ENCODE results near the gene TRDN.
"Not testable (repeated sequence)": the region's sequence is repeated elsewhere in the genome, so short reads cannot be mapped to it uniquely, and the experiment has no call there.

Gene TRDN

DNA sequence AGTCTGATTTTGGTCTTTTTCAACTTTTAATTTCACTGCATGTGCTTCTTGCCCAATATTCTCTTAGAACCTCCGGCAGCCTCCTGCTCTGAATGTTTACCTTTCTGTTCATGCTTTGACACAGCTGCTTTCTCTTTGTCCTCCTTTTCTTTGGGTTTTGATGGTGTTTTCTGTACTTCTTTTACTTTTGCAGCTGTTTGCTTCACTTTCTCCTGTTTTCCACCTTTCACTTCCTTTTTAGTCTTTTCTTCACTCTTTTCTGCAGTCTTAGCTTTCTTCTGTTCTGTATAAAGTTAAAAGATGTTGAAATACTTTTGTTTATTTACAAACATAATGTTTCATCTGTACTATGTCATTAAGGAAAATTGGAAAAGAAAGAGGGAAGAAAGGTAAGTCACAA lies 133.1 kb downstream of the TRDN start:
- Histone ChIP-seq H3K27ac (no peak overlapping the region), H3K4me3 (no peak overlapping the region), H3K9ac (ENCODE audit: insufficient read length) (no peak overlapping the region), H3K9me3 (ENCODE audit: low read depth, low read length) (no peaks in the 10 kb centered on the region), H3K36me3 (ENCODE audit: insufficient read depth, low read length) (no peaks in the 10 kb centered on the region)
- TF ChIP-seq FOXP2 (optimal IDR thresholded peaks at IDR 0.05; ENCODE audit: control extremely low read depth, extremely low read length, insufficient read depth) (no peak), POLR2AphosphoS5 (IDR thresholded peaks at IDR 0.05; ENCODE audit: borderline replicate concordance, low read depth, low read length) (no peak), EZH2 (IDR thresholded peaks at IDR 0.05) (no peak)
- DNase-seq (ENCODE audit: low read depth, low spot score): no peak

- TF ChIP-seq FOXP2 (optimal IDR thresholded peaks at IDR 0.05; ENCODE audit: control extremely low read depth, extremely low read length, insufficient read depth) (no peak), EZH2 (IDR thresholded peaks at IDR 0.05) (no peak), POLR2AphosphoS5 (IDR thresholded peaks at IDR 0.05; ENCODE audit: borderline replicate concordance, low read depth, low read length) (no peak)
- DNase-seq (ENCODE audit: low read depth, low spot score): no peak
- H3K9me3 ChIP-seq (ENCODE audit: low read depth, low read length): peaks cover 3% of the 10 kb centered on the region; the same call in 1 of the 2 replicates
- no peak overlapping the region for H3K9ac ChIP-seq (ENCODE audit: insufficient read length)
- H3K36me3 ChIP-seq (ENCODE audit: insufficient read depth, low read length): no peaks in the 10 kb centered on the region
- no peak overlapping the region for H3K27ac ChIP-seq
- no peak overlapping the region for H3K4me3 ChIP-seq
These were observed 139.7 kb downstream of the TRDN start for GRCh38 chr6:123497025-123497424.

- TF ChIP-seq POLR2AphosphoS5 (IDR thresholded peaks at IDR 0.05; ENCODE audit: borderline replicate concordance, low read depth, low read length): no peak
- TF ChIP-seq FOXP2 (optimal IDR thresholded peaks at IDR 0.05; ENCODE audit: control extremely low read depth, extremely low read length, insufficient read depth): no peak
- TF ChIP-seq EZH2 (IDR thresholded peaks at IDR 0.05): no peak
- DNase-seq (ENCODE audit: low read depth, low spot score): no peak
- Histone ChIP-seq H3K9me3 (ENCODE audit: low read depth, low read length) (peaks cover 3% of the 10 kb centered on the region; the same call in 1 of the 2 replicates), H3K9ac (ENCODE audit: insufficient read length) (no peak overlapping the region), H3K4me3 (no peak overlapping the region), H3K27ac (no peak overlapping the region), H3K36me3 (ENCODE audit: insufficient read depth, low read length) (no peaks in the 10 kb centered on the region)
These were observed 147.2 kb downstream of the TRDN start for GRCh38 chr6:123489589-123489988.

DNA sequence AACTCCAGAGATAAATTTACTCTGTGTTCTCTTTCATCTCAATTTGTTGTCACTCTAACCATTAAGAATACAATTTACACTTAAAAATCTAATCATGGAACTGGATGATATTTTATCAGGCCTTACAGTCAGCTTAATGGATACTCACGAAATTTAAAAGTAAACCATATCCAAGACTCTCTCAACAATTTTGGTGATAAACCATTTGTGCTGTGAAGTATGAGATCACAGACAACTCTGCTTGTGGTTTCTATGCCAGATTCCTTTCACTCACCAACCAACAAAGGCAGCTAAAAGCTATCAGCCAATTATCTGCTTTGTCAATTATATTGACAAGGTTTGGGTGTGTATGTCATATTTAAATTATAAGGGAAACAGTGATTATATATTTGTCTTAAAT lies 155.8 kb downstream of the TRDN start:
- TF ChIP-seq FOXP2 (optimal IDR thresholded peaks at IDR 0.05; ENCODE audit: control extremely low read depth, extremely low read length, insufficient read depth) (no peak), EZH2 (IDR thresholded peaks at IDR 0.05) (no peak), POLR2AphosphoS5 (IDR thresholded peaks at IDR 0.05; ENCODE audit: borderline replicate concordance, low read depth, low read length) (no peak)
- H3K4me3 ChIP-seq: no peak overlapping the region
- no peaks in the 10 kb centered on the region for H3K36me3 ChIP-seq (ENCODE audit: insufficient read depth, low read length)
- no peak overlapping the region for H3K27ac ChIP-seq
- no peak overlapping the region for H3K9ac ChIP-seq (ENCODE audit: insufficient read length)
- H3K9me3 ChIP-seq (ENCODE audit: low read depth, low read length): no peaks in the 10 kb centered on the region
- DNase-seq (ENCODE audit: low read depth, low spot score): no peak

DNA sequence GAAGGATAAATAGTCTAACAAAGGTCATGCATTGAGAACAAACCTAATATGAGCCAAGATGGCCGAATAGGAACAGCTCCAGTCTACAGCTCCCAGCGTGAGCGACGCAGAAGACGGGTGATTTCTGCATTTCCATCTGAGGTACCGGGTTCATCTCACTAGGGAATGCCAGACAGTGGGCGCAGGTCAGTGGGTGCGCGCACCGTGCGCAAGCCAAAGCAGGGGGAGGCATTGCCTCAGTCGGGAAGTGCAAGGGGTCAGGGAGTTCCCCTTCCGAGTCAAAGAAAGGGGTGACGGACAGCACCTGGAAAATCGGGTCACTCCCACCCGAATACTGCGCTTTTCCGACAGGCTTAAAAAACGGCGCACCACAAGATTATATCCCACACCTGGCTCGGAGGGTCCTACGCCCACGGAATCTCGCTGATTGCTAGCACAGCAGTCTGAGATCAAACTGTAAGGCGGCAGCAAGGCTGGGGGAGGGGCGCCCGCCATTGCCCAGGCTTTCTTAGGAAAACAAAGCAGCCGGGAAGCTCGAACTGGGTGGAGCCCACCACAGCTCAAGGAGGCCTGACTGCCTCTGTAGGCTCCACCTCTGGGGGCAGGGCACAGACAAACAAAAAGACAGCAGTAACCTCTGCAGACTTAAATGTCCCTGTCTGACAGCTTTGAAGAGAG lies 164.6 kb downstream of the TRDN start:
- not testable (repeated sequence) for H3K27ac ChIP-seq; H3K4me3 ChIP-seq; DNase-seq (ENCODE audit: low read depth, low spot score); H3K36me3 ChIP-seq (ENCODE audit: insufficient read depth, low read length); H3K9me3 ChIP-seq (ENCODE audit: low read depth, low read length); H3K9ac ChIP-seq (ENCODE audit: insufficient read length)

GRCh38 chr6:123467392-123467791 lies 169.4 kb downstream of the TRDN start:
- TF ChIP-seq POLR2AphosphoS5 (IDR thresholded peaks at IDR 0.05; ENCODE audit: borderline replicate concordance, low read depth, low read length): no peak
- no peak for TF ChIP-seq FOXP2 (optimal IDR thresholded peaks at IDR 0.05; ENCODE audit: control extremely low read depth, extremely low read length, insufficient read depth)
- no peak for TF ChIP-seq EZH2 (IDR thresholded peaks at IDR 0.05)

GRCh38 chr6:123462152-123462551 lies 174.6 kb downstream of the TRDN start:
- no peak overlapping the region for H3K4me3 ChIP-seq
- no peak for TF ChIP-seq FOXP2 (optimal IDR thresholded peaks at IDR 0.05; ENCODE audit: control extremely low read depth, extremely low read length, insufficient read depth)
- TF ChIP-seq POLR2AphosphoS5 (IDR thresholded peaks at IDR 0.05; ENCODE audit: borderline replicate concordance, low read depth, low read length): no peak
- TF ChIP-seq EZH2 (IDR thresholded peaks at IDR 0.05): no peak
- no peaks in the 10 kb centered on the region for H3K9me3 ChIP-seq (ENCODE audit: low read depth, low read length)
- no peak overlapping the region for H3K27ac ChIP-seq
- H3K36me3 ChIP-seq (ENCODE audit: insufficient read depth, low read length): no peaks in the 10 kb centered on the region
- H3K9ac ChIP-seq (ENCODE audit: insufficient read length): no peak overlapping the region
- DNase-seq (ENCODE audit: low read depth, low spot score): no peak

More at GRCh38 chr6:123467392-123467791, 169.4 kb downstream of the TRDN start:
- DNase-seq (ENCODE audit: low read depth, low spot score): no peak
- Histone ChIP-seq H3K36me3 (ENCODE audit: insufficient read depth, low read length) (no peaks in the 10 kb centered on the region), H3K4me3 (no peak overlapping the region), H3K9ac (ENCODE audit: insufficient read length) (no peak overlapping the region), H3K9me3 (ENCODE audit: low read depth, low read length) (no peaks in the 10 kb centered on the region), H3K27ac (no peak overlapping the region)

DNA sequence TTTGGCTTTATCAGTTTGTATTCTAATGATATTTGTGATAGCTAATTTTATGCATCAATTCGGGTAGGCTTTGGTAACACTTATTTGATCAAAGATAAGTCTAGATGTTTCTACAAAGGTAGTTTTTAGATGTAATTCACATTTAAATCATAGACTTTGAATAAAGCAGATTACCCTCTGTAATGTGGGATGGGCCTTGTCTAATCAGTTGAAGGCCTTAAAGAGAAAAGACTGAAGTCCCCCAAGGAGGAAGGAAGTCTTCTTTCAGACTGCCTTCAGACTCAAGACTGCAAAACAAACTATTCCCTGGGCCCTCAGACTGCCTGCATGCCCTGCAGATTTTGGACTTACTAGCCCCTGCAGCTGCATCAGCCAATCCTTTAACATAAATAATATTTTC lies 178.5 kb downstream of the TRDN start:
- Histone ChIP-seq H3K27ac (no peak overlapping the region), H3K9me3 (ENCODE audit: low read depth, low read length) (no peaks in the 10 kb centered on the region; the same call in 1 of the 2 replicates), H3K36me3 (ENCODE audit: insufficient read depth, low read length) (no peaks in the 10 kb centered on the region), H3K9ac (ENCODE audit: insufficient read length) (no peak overlapping the region), H3K4me3 (no peak overlapping the region)
- TF ChIP-seq EZH2 (IDR thresholded peaks at IDR 0.05) (no peak), POLR2AphosphoS5 (IDR thresholded peaks at IDR 0.05; ENCODE audit: borderline replicate concordance, low read depth, low read length) (no peak), FOXP2 (optimal IDR thresholded peaks at IDR 0.05; ENCODE audit: control extremely low read depth, extremely low read length, insufficient read depth) (no peak)
- no peak for DNase-seq (ENCODE audit: low read depth, low spot score)

GRCh38 chr6:123456836-123457235 lies 179.9 kb downstream of the TRDN start:
- Histone ChIP-seq H3K9me3 (ENCODE audit: low read depth, low read length) (no peaks in the 10 kb centered on the region; the same call in 1 of the 2 replicates), H3K36me3 (ENCODE audit: insufficient read depth, low read length) (no peaks in the 10 kb centered on the region), H3K9ac (ENCODE audit: insufficient read length) (no peak overlapping the region), H3K4me3 (0 out of 2 replicates have a peak overlapping the region, but pooled peaks have one; percentile 37), H3K27ac (peak overlapping the region; percentile 82)
- DNase-seq (ENCODE audit: low read depth, low spot score): peak; percentile 34
- TF ChIP-seq POLR2AphosphoS5 (IDR thresholded peaks at IDR 0.05; ENCODE audit: borderline replicate concordance, low read depth, low read length) (no peak), EZH2 (IDR thresholded peaks at IDR 0.05) (no peak), FOXP2 (optimal IDR thresholded peaks at IDR 0.05; ENCODE audit: control extremely low read depth, extremely low read length, insufficient read depth) (no peak)

Data from SK-N-MC (cell line).